Activated gamma-delta T cell (primary cell): ENCODE measurements around the gene IKBKE.
"Not testable (repeated sequence)": the region's sequence is repeated elsewhere in the genome, so short reads cannot be mapped to it uniquely, and the experiment has no call there.

Experiments
- DNase-seq: peaks from one replicate; lab custom pipeline; 2025; lab: John Stamatoyannopoulos, UW

IKBKE gene

GRCh38 chr1:206476058-206476457, 5.8 kb downstream of the IKBKE start:
- no peak for DNase-seq

GRCh38 chr1:206476591-206476990, 6.3 kb downstream of the IKBKE start:
- DNase-seq, result no peak

DNA sequence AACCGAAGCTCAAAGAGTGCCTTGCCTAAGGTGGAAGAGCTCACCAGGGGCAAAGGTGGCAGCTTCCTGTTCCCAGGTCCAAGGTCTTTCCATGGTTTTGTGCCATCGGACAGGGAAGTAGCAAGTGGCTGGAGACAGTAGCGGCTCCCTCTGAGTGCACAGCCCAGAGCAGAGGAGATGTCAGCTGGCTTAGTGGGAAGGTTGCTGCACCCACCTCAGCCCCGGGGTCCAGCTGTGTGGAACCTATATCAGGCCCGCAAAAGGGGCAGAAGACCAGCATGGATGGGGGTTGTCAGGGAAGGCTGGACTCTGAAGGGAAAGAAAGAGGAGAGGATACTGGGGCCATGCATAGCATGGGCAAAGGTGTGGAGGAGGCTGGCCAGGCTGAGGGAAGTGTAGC, 6.8 kb downstream of the IKBKE start:
- no peak for DNase-seq

DNA sequence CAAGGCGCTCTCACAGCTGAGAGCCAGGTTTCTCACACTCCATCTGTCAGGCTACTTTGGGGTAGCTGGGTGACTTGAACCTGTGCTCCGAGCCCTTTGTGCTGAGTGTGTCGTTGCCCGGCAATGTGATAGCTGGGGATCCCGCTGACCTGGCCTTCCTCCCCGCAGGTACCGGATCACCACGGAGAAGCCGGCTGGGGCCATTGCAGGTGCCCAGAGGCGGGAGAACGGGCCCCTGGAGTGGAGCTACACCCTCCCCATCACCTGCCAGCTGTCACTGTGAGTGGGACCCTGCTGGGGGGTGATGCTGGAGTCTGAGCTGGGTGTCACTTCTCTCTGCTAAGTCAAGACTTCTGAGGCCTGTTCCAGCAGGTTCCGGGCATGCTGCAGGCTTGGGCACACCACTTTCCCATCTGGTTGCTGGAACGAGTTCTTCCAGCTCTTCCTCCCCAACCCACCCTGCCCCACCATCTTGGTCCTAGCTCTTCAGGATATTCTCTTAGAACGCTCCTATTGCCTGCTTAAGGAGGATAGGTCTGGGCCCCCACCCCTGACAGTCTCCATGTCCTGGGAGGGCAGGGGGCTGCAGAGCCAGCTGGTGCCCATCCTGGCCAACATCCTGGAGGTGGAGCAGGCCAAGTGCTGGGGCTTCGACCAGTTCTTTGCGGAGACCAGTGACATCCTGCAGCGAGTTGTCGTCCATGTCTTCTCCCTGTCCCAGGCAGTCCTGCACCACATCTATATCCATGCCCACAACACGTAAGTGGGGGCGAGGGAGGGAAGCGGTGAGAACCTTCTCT, 7.5 kb downstream of the IKBKE start:
- DNase-seq, result no peak

- DNase-seq, result no peak
These were observed 8.5 kb downstream of the IKBKE start for GRCh38 chr1:206478746-206479145.

DNA sequence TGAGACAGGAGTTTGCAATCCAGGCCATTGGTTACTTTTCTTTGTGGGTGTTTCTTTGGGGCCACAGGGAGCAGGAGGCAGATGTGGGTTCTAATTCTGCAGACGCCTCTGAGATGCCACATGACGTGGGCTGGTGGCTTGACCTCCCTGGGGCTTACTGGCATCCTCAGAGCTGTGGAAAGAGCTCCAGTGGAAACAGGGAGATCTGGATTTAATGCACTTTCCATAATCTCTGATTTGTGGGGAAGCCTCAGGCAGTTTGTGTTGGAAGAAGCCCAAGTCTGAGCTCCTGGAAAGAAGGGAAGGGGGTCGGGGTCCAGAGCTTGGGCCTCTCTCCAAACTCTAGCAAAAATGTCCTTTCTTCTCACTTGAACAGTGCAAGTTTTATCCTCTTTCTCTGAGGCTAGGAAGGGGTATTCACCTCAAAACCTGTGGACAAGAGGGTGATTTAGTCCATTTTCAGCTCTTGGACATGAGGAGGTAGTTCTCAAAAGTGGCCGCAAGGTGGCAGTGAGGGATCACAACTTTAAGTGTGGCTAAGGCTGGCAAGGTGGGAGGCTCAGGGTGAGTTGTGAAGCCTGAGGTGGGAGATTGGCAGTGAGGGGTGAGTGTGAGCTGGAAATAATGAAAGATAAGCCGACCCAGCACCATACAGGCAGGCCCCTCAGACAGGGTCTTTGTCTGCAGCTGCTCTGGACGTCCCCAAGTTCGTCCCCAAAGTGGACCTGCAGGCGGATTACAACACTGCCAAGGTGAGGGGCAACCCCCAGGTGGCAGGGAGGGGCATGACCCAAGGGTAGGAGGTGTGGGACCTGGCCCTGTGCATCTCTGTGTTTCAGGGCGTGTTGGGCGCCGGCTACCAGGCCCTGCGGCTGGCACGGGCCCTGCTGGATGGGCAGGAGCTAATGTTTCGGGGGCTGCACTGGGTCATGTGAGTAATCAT, 9.2 kb downstream of the IKBKE start:
- no peak for DNase-seq

DNA sequence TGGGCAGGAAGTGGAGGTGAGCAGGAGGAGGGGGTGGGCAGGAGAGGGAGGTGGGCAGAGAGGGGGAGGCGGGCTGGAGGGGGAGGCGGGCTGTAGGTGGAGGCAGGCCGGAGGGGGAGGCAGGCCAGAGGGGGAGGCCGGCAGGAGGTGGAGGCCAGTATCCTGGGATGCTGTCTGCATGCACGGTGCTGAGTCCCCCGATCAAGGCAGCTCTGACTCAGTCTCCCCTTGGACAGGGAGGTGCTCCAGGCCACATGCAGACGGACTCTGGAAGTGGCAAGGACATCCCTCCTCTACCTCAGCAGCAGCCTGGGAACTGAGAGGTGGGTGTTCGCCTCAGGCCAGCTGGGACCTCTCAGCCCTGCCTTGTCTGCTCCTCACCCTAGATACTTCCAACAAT, 9.9 kb downstream of the IKBKE start:
- no peak for DNase-seq

DNA sequence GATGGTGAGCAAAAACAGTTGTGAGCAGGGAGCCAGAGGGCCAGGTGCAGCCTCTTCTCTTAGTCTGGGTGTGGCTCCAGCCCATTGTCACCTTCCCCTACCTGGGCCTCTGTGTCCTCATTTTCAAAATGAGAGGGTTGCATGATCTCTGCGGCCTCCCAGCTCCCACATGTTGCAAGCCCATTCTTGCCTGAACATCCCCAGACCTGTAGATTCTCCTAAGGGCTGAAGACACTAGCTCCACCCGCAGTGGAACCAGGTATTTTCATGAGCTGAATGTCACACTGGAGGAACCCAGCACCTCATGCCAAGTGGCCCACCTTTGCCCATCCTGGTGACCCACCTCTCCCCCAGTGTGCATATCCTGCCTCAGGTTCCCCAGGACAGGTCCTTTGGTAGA, 12.3 kb downstream of the IKBKE start:
- DNase-seq, result no peak

- DNase-seq, result not testable (repeated sequence)
These were observed 13.6 kb downstream of the IKBKE start for GRCh38 chr1:206483864-206484263.

GRCh38 chr1:206484901-206485300, 14.6 kb downstream of the IKBKE start:
- DNase-seq, result no peak

GRCh38 chr1:206486995-206487788, 16.9 kb downstream of the IKBKE start:
- DNase-seq, result no peak

GRCh38 chr1:206487970-206488369, 17.7 kb downstream of the IKBKE start:
- DNase-seq, result no peak

DNA sequence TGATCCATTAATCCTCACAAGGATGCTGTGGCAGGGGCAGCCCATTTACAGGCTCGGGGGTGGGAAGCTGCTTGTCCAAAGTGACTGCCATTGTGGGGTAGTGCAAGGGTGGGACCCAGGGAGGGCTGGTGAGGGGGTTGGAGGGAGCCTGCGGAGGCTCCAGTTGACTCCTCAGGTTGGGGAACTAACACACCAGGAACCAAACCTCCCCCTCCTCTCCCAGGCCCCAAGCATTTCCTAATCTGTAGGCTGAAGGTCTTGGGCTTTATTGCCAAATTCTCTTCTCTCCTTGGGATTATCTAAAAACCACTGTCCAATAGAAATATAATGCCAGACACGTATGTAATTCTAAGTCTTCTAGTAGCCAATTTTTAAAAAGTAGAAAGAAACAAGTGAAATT, 18.2 kb downstream of the IKBKE start:
- DNase-seq, result no peak

DNA sequence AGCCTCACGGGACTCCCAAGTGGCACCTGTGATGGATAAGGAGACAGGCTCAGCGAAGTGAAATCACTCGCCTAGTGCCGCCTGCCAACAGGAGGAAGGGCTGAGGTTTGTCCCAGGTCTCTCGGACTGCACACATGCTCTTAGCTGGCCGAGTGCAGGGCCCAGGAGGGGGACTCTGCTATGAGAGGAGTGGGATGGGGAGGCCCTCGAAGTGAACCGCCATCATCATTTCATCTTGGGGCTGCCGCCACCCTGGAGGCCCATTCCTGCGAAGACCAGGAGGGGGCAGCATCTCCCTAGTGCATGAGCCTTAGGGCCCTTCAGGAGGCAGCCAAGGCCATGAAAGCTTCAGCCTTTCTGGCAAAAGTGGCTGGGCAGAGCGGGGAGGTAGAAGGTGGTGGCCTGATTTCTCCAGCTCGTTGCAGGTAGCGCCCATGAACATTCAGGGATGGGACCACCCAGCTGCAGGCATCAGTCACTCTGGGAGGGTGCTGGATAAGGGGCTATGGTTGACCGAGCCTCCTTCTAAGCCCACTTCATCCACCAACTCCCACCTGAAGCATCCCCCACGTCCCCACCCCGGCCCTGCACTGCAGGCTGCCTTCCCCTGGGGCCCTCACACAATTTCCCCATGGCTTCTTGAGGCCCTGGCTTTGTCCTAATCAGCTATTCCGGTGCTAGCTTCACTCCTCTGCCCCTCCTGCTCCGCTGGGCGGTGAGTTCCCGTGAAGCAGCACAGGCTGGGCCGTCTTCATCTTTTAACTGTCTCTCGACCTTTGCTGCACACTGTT, 19.9 kb downstream of the IKBKE start:
- no peak for DNase-seq

DNA sequence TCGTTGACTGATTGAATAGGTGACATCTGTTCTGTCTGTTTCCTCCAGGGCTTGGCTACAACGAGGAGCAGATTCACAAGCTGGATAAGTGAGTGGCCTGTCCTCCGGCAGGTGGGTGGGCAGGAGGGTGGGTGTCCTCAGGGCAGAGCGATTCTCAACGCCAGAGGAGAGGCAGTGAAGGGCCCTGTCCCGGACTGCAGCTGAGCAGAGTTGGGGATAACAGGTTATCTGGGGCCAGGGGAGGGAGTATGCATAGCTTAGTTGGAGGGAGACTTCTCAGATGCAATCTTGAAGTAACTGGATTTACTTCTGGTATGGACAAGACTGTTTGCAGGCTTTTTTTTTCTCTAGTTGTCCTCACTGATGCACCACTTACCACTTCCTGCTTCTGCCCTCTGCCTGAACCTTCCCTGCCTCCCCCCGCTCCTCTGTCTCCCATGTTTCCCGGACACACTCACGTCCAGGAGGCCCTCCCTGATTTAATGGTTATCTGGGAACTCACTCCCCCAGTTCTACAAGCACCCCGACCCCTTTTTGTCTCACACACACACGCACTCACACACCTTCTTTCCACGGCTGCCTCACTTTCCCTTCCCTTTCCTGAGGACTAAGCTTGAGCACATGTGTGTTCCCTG, 20.6 kb downstream of the IKBKE start:
- no peak for DNase-seq

DNA sequence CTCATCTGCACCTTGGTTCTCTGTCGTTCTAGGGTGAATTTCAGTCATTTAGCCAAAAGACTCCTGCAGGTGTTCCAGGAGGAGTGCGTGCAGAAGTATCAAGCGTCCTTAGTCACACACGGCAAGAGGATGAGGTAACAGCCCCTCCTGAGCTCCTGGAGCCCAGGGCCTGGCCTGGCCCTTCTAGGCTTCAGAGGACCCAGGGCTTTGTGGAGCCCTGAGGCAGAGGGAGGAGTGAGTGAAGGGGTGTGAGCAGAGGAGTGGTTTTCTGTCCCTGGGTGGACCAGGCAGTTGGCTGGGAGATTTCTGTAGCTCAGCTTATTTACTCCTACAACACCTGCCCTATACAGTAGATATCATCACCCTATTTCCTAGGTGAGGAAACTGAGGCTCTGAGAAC, 21.3 kb downstream of the IKBKE start:
- no peak for DNase-seq

DNA sequence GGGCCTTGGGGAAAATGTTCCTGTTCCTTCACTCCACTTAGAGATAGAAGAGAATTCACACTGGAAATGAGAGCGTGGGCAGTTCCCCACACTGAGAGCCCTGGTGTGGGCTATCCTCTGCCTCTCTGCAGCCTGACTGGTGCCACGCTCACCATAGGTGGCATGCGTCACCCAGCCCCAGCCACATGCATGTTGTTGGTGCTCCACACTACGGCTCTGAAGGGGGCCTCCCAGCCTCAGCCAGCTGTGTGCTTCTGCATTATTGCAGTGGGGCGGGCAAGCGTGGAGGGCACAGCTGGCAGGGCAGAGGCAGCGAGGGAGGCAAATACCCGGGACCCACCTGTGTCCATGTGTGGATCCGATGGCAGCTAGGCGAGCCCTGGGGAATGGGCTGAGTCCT, 22.3 kb downstream of the IKBKE start:
- no peak for DNase-seq

DNA sequence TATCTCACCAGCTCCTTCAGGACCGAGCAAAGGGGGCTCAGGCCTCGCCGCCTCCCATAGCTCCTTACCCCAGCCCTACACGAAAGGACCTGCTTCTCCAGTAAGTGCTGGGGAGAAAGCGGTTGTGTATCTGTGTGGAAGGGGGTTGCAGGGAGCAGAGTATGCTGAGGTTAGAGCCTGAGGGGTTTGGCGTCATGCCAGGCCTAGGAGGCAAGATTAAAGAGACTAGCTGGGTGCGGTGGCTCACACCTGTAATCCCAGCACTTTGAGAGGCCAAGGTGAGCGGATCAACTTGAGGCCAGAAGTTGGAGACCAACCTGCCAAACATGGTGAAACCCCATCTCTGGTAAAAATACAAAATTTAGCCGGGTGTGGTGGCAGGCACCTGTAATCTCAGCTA, 23.0 kb downstream of the IKBKE start:
- DNase-seq, result no peak

DNA sequence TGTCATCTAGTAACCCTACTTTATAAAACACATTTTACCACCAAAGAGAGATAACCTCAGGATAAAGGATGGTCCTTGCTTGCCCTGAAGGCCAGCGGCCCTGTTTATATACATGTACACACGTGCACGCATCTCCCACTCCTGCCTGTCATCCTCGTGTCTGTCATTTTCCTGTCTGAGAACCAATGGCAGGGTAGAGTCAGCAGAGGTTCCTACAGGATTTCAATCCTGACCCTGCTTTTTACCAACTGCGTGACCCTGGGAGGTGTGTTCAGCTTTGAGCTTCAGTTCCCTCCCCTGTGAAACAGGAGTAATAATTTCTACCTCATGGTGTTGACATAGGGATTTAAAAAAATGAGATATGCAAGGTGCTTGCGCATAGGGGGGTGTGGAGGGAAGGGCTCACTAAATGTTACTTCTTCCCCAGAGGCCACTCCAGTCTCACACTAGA, 24.8 kb downstream of the IKBKE start:
- DNase-seq, result no peak

GRCh38 chr1:206495493-206496046, 25.3 kb downstream of the IKBKE start:
- no peak for DNase-seq
